Measurements from ENCODE around the gene B4GALT3.

DNA sequence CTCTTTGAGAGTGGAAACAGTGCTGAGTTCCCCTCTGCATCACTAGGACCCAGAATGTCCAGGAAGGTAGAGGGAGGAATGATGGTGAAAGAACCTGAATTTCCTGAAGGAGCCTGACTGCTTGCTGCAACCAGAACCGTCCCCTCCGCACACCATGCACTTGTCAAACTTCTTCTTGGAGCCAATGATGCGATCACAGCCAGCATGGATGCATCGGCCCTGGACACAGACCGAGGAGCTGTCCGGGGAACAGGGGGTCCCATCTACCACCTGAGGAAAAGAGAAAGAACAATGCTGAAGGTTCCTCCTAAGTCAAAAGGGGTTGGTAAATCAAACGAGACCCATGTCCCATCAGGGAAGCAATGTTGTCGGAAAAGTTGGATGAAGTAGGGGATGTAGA is 14.7 kb upstream of the B4GALT3 start:
- TF ChIP-seq, protein P1, sequence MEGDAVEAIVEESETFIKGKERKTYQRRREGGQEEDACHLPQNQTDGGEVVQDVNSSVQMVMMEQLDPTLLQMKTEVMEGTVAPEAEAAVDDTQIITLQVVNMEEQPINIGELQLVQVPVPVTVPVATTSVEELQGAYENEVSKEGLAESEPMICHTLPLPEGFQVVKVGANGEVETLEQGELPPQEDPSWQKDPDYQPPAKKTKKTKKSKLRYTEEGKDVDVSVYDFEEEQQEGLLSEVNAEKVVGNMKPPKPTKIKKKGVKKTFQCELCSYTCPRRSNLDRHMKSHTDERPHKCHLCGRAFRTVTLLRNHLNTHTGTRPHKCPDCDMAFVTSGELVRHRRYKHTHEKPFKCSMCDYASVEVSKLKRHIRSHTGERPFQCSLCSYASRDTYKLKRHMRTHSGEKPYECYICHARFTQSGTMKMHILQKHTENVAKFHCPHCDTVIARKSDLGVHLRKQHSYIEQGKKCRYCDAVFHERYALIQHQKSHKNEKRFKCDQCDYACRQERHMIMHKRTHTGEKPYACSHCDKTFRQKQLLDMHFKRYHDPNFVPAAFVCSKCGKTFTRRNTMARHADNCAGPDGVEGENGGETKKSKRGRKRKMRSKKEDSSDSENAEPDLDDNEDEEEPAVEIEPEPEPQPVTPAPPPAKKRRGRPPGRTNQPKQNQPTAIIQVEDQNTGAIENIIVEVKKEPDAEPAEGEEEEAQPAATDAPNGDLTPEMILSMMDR (IDR thresholded peaks at IDR 0.05; ENCODE audit: poor library complexity, severe bottlenecking): no peak
- TF ChIP-seq EP300 (conservative IDR thresholded peaks at IDR 0.05; ENCODE audit: poor library complexity, severe bottlenecking): no peak
